HCT116 (cell line): ENCODE results near the gene TRIP10. TPM values are rescaled to one million over a fixed set of nuclear protein-coding genes. Genes with fewer than 3 reads are reported as not detected.

Experiments used
- ATAC-seq: fragments of 200-7000 bp; cut with Tn5 transposase; 2 replicates; pipeline ENCODE4 v1.9.1; 2020; ENCODE audit warnings: mild to moderate bottlenecking, moderate library complexity
- BruUV-seq: library from RNA; stranded (reverse); fragments of 400-500 nt; replicated peaks from 2 replicates; lab custom pipeline; 2021; lab: Mats Ljungman, UMichigan
- CTCF ChIA-PET: fragments of 300-600 bp; sonication (Branson Sonifier 250); formaldehyde crosslinking; loops from one replicate; lab custom pipeline; 2021; ENCODE audit warnings: antibody characterized with exemption; lab: Charles Lee
- POLR2A ChIA-PET: fragments of 300-600, 350-600 bp; sonication (Branson Sonifier 250); formaldehyde crosslinking; loops from one replicate; lab custom pipeline; 2021; ENCODE audit warnings: antibody characterized with exemption; lab: Charles Lee
- RAD21 ChIA-PET, 2 experiments: fragments of 300-600 bp; sonication (Branson Sonifier 250); formaldehyde crosslinking; loops; one replicate each; lab custom pipeline; 2023; ENCODE audit warnings: low total read pairs in 2 of 2; ENCODE audit not compliant: uncharacterized antibody in 2 of 2, unreplicated experiment in 2 of 2, low non-redundant PET in 1 of 2; lab: Charles Lee
- DNase-seq: peaks from one replicate; pipeline ENCODE4 v3.0.0-alpha.2; 2010; ENCODE audit warnings: low read depth, low spot score
- H2AFZ ChIP-seq: fragments of 200-600 bp; shearing (Covaris generic), sonication (generic); 2 replicates; pipeline ENCODE4 v1.6.1; 2017; ENCODE audit warnings: low read depth, mixed run types, mixed read lengths, antibody characterized with exemption, low read length; ENCODE audit not compliant: poor library complexity, severe bottlenecking
- H3K27ac ChIP-seq: 2 replicates; pipeline ENCODE4 v1.5.1; 2012; ENCODE audit warnings: low read depth, low read length
- H3K27me3 ChIP-seq: fragments of 200-600 bp; sonication (generic); 2 replicates; pipeline ENCODE4 v1.6.1; 2016; ENCODE audit warnings: mixed run types, low read length, mixed read lengths; ENCODE audit not compliant: insufficient read depth
- H3K36me3 ChIP-seq, 2 experiments: fragments of 200-500 bp in 1 of 2; fragments of 200-600 bp in 1 of 2; sonication (Bioruptor generic) in 1 of 2; sonication (generic) in 1 of 2; 2 replicates each; pipeline versions ENCODE4 v1.5.1 to v1.6.1; 2014 to 2016; ENCODE audit warnings: low read length in 2 of 2, inconsistent platforms in 1 of 2, mixed read lengths in 1 of 2, mixed run types in 1 of 2; ENCODE audit not compliant: insufficient read depth in 2 of 2, control insufficient read depth in 1 of 2
- H3K4me1 ChIP-seq, 2 experiments: fragments of 200-600 bp in 1 of 2; sonication (generic) in 1 of 2; 2 replicates each; pipeline versions ENCODE4 v1.5.1 to v1.6.1; 2012 to 2017; ENCODE audit warnings: low read length in 2 of 2, inconsistent platforms in 1 of 2, mild to moderate bottlenecking in 1 of 2, mixed read lengths in 1 of 2, mixed run types in 1 of 2, moderate library complexity in 1 of 2; ENCODE audit not compliant: insufficient read depth in 2 of 2, control insufficient read depth in 1 of 2
- H3K4me2 ChIP-seq: fragments of 200-600 bp; sonication (generic); 2 replicates; pipeline ENCODE4 v1.6.1; 2017; ENCODE audit warnings: mixed run types, low read length, mixed read lengths
- H3K4me3 ChIP-seq, 2 experiments: fragments of 200-600 bp in 1 of 2; sonication (generic) in 1 of 2; replicated peaks in 1 of 2; 2 replicates each; pipeline ENCODE4 v1.5.1; 2011 to 2016; ENCODE audit warnings: low read length in 2 of 2, control low read depth in 1 of 2, low read depth in 1 of 2, mild to moderate bottlenecking in 1 of 2, mixed read lengths in 1 of 2, mixed run types in 1 of 2
- H3K79me2 ChIP-seq: fragments of 200-600 bp; sonication (generic); 2 replicates; pipeline ENCODE4 v1.6.1; 2017; ENCODE audit warnings: mild to moderate bottlenecking, mixed run types, low read length, moderate library complexity, mixed read lengths; ENCODE audit not compliant: insufficient read depth
- H3K9ac ChIP-seq: fragments of 200-600 bp; sonication (generic); 2 replicates; pipeline ENCODE4 v1.6.1; 2016; ENCODE audit warnings: low read length, mixed read lengths
- H3K9me2 ChIP-seq: fragments of 200-600 bp; sonication (generic), shearing (Covaris generic); 2 replicates; pipeline ENCODE4 v1.6.1; 2017; ENCODE audit warnings: mixed run types, mild to moderate bottlenecking, moderate library complexity; ENCODE audit not compliant: insufficient read depth
- H3K9me3 ChIP-seq, 2 experiments: fragments of 200-500 bp in 1 of 2; fragments of 200-600 bp in 1 of 2; sonication (Bioruptor generic) in 1 of 2; sonication (generic) in 1 of 2; 2 replicates each; pipeline ENCODE4 v1.6.1; 2014 to 2017; ENCODE audit warnings: low read length in 2 of 2, mixed read lengths in 2 of 2, inconsistent platforms in 1 of 2, low read depth in 1 of 2, mild to moderate bottlenecking in 1 of 2, mixed run types in 1 of 2, moderate library complexity in 1 of 2; ENCODE audit not compliant: control insufficient read depth in 1 of 2, insufficient read depth in 1 of 2
- H4K20me1 ChIP-seq: fragments of 200-600 bp; sonication (generic), shearing (Covaris generic); 2 replicates; pipeline ENCODE4 v1.6.1; 2017; ENCODE audit warnings: mixed run types, mild to moderate bottlenecking, moderate library complexity; ENCODE audit not compliant: insufficient read depth
- CBX3 ChIP-seq: IDR thresholded peaks from 2 replicates; pipeline ENCODE4 v1.6.1; 2012; ENCODE audit warnings: low read depth
- CEBPB ChIP-seq: IDR thresholded peaks from 2 replicates; pipeline ENCODE4 v1.6.1; 2012; ENCODE audit warnings: low read depth
- EGR1 ChIP-seq: IDR thresholded peaks from 2 replicates; pipeline ENCODE4 v1.6.1; 2012; ENCODE audit warnings: low read depth
- EZH2 ChIP-seq: fragments of 200-600 bp; sonication (generic); IDR thresholded peaks from 2 replicates; pipeline ENCODE4 v1.6.1; 2017; ENCODE audit warnings: antibody characterized with exemption, mixed run types
- FOSL1 ChIP-seq: IDR thresholded peaks from 2 replicates; pipeline ENCODE4 v1.6.1; 2012; ENCODE audit warnings: low read depth
- JUND ChIP-seq: IDR thresholded peaks from 2 replicates; pipeline ENCODE4 v1.6.1; 2012
- POLR2A ChIP-seq: IDR thresholded peaks from 2 replicates; pipeline ENCODE4 v1.7.0; 2011; ENCODE audit warnings: borderline replicate concordance; ENCODE audit not compliant: insufficient read depth, insufficient read length; ENCODE audit errors: extremely low read depth
- POLR2AphosphoS5 ChIP-seq: IDR thresholded peaks from 2 replicates; pipeline ENCODE4 v1.6.1; 2011; ENCODE audit warnings: mild to moderate bottlenecking, low read depth, low read length, moderate library complexity
- RAD21 ChIP-seq: IDR thresholded peaks from 2 replicates; pipeline ENCODE4 v1.6.1; 2012; ENCODE audit warnings: low read depth, mild to moderate bottlenecking
- REST ChIP-seq: IDR thresholded peaks from 2 replicates; pipeline ENCODE4 v1.6.1; 2012; ENCODE audit warnings: low read depth
- SIN3A ChIP-seq: IDR thresholded peaks from 2 replicates; pipeline ENCODE4 v1.6.1; 2012; ENCODE audit warnings: low read depth
- SRF ChIP-seq: IDR thresholded peaks from 2 replicates; pipeline ENCODE4 v1.6.1; 2012; ENCODE audit warnings: low read depth
- TCF7L2 ChIP-seq: IDR thresholded peaks from 2 replicates; pipeline ENCODE4 v1.7.0; 2011; ENCODE audit warnings: borderline replicate concordance, inconsistent platforms; ENCODE audit not compliant: insufficient read depth, insufficient read length; ENCODE audit errors: extremely low read depth
- YY1 ChIP-seq: IDR thresholded peaks from 2 replicates; pipeline ENCODE4 v1.6.1; 2011; ENCODE audit warnings: low read length, low read depth, moderate library complexity, mild to moderate bottlenecking; ENCODE audit not compliant: insufficient replicate concordance; ENCODE audit errors: extremely low read depth
- ZBTB33 ChIP-seq: IDR thresholded peaks from 2 replicates; pipeline ENCODE4 v1.6.1; 2011; ENCODE audit warnings: mild to moderate bottlenecking, low read length, moderate library complexity; ENCODE audit not compliant: insufficient replicate concordance; ENCODE audit errors: extremely low read depth
- ZNF274 ChIP-seq: fragments of 200-500 bp; sonication (Bioruptor generic); IDR thresholded peaks from 2 replicates; pipeline ENCODE4 v1.6.1; 2014; ENCODE audit warnings: mild to moderate bottlenecking, low read depth, low read length, inconsistent platforms
- intact Hi-C: fragments of 100-400 bp; cut with micrococcal nuclease; formaldehyde crosslinking; loops from 2 replicates; pipeline ENCODE4 v1.10.0; 2022
- total RNA-seq: library from RNA; stranded (reverse); gene quantifications from one replicate; pipeline ENCODE4 v1.2.1, GENCODE V29; 2021; ENCODE audit not compliant: unreplicated experiment
- TF ChIP-seq, protein P1 (sequence below): IDR thresholded peaks from 2 replicates; pipeline ENCODE4 v1.6.1; 2012
- TF ChIP-seq, protein P2 (sequence below): IDR thresholded peaks from 2 replicates; pipeline ENCODE4 v1.6.1; 2012

The TRIP10 gene
- total RNA-seq, 1 experiment from 2014 or later: 111 TPM

DNA sequence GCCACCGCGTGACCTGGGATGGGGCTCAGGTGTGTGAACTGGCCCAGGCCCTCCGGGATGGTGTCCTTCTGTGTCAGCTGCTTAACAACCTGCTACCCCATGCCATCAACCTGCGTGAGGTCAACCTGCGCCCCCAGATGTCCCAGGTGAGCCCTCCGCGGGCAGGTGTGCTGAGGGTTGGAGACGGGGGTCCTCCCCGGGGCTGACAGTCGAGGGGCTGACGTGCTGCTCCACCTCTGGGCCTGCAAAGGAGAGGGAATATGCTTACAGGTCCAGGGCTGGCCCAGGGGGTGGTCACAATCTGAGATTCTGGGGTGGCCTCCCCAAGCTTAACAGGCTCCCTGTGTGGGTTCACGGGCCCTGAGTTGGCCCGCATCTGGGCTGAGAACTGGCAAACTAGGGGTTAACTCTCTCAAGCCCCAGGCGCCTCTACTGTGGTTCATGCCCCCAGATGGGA, 33.4 kb downstream of the TRIP10 start (continued):
- TF ChIP-seq REST (no peak), JUND (no peak), YY1 (no peak), POLR2AphosphoS5 (no peak), POLR2A (no peak), EGR1 (no peak), ZNF274 (no peak)

GRCh38 chr19:6773323-6773931, 33.9 kb downstream of the TRIP10 start:
- peaks cover 0 to 6% of the 10 kb centered on the region in 2 experiments; a peak in 1 of 4 replicates for H3K4me1 ChIP-seq
- ChIA-PET CTCF (no interaction called here), RAD21 (no interaction called here), POLR2A (no interaction called here)
- no peaks in the 10 kb centered on the region for H3K79me2 ChIP-seq
- no peak overlapping the region for H2AFZ ChIP-seq
- no peaks in the 10 kb centered on the region for H3K9me2 ChIP-seq
- no TSS peak for BruUV-seq
- no peak overlapping the region for H3K9ac ChIP-seq
- H4K20me1 ChIP-seq: no peaks in the 10 kb centered on the region
- H3K27me3 ChIP-seq: no peaks in the 10 kb centered on the region
- no peak overlapping the region for H3K4me2 ChIP-seq
- intact Hi-C loops: no loop called here
- no peak overlapping the region for H3K27ac ChIP-seq
- no peak overlapping the region for H3K4me3 ChIP-seq
- H3K36me3 ChIP-seq: no peaks in the 10 kb centered on the region
- DNase-seq (no peak), ATAC-seq (no peak)
- no peaks in the 10 kb centered on the region for H3K9me3 ChIP-seq
- TF ChIP-seq RAD21 (no peak), CEBPB (no peak), EZH2 (no peak), TCF7L2 (no peak), POLR2AphosphoS5 (no peak), FOSL1 (no peak), EGR1 (no peak), SIN3A (no peak), POLR2A (no peak), ZBTB33 (no peak), SRF (no peak), CBX3 (no peak)
- TF ChIP-seq, protein P1, sequence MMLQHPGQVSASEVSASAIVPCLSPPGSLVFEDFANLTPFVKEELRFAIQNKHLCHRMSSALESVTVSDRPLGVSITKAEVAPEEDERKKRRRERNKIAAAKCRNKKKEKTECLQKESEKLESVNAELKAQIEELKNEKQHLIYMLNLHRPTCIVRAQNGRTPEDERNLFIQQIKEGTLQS: no peak
- TF ChIP-seq, protein P2, sequence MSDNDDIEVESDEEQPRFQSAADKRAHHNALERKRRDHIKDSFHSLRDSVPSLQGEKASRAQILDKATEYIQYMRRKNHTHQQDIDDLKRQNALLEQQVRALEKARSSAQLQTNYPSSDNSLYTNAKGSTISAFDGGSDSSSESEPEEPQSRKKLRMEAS: no peak
